ENCODE measurements around the gene BTN1A1. TPM values are rescaled to one million over a fixed set of nuclear protein-coding genes. Genes with fewer than 3 reads are reported as not detected.

The BTN1A1 gene
- total and polyA plus RNA-seq, 2 donors (not counting 1 experiment from before 2014, with no cell fraction given): 0.42 to 0.74 TPM

DNA sequence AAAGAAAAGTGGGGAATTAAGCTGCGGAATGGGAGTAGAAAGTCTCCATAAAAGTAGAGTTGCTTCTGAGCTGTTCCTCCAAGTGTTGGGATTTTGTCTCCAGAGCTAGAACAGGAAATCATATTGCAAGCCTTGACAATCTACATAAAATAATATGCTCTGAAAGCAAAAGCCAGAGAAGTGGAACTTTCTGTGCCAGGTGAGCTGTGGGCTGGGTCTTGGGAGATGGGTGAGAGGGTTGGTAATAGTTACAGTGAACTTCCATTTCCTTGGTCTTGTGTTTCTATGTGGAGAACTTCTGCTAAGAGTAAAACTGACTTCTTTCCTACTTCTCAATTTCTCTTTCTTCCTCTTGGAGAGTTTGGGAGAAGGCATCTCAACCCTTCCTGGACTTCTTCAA lies 31.8 kb downstream of the BTN1A1 start:
- Histone ChIP-seq H3K36me3 (replicated peaks in 1 of 2; ENCODE audit: control extremely low read depth in 1 of 2, control insufficient read depth in 1 of 2, extremely low read depth in 1 of 2, insufficient read depth in 2 of 2, low read length in 1 of 2) (no peaks in the 10 kb centered on the region), H3K79me2 (ENCODE audit: control insufficient read depth, insufficient read depth, low read length) (no peaks in the 10 kb centered on the region), H3K4me1 (ENCODE audit: control insufficient read depth in 2 of 2, insufficient read depth in 2 of 2, low read length in 2 of 2) (peaks cover 22 to 26% of the 10 kb centered on the region in 2 donors), H3K4me3 (ENCODE audit: control extremely low read depth in 1 of 5, extremely low read depth in 1 of 5, insufficient read depth in 1 of 5, low read depth in 2 of 5, low read length in 4 of 5) (no peak overlapping the region), H3K27ac (ENCODE audit: low read length in 2 of 2) (peak overlapping the region; percentile 45 to 78), H3K9me3 (ENCODE audit: control extremely low read depth in 1 of 3, control insufficient read depth in 2 of 3, insufficient read depth in 1 of 3, low read length in 2 of 3) (no peaks in the 10 kb centered on the region), H4K20me1 (ENCODE audit: control insufficient read depth, insufficient read depth, low read length, poor library complexity, severe bottlenecking) (no peaks in the 10 kb centered on the region), H3K4me2 (replicated peaks; ENCODE audit: low read depth, low read length, poor library complexity, severe bottlenecking) (peak overlapping the region; percentile 79), H3K27me3 (replicated peaks in 1 of 4; ENCODE audit: control extremely low read depth in 1 of 4, control insufficient read depth in 3 of 4, insufficient read depth in 4 of 4, low read length in 3 of 4) (no peaks in the 10 kb centered on the region), H2AFZ (ENCODE audit: insufficient read depth, low read depth, low read length, poor library complexity, severe bottlenecking) (no peak overlapping the region), H3K9ac (ENCODE audit: low read length) (no peak overlapping the region)
- no peak for ATAC-seq (ENCODE audit: low read depth)
- peak overlapping the region; percentile 97 for H3K27ac Mint-ChIP-seq
- no CpG with 5 or more reads among the region's 1 CpG for WGBS (ENCODE audit: insufficient coverage)
- no peaks in the 10 kb centered on the region for H3K27me3 Mint-ChIP-seq
- H3K4me3 Mint-ChIP-seq: peak overlapping the region; percentile 99
- TF ChIP-seq EZH2 (IDR thresholded peaks at IDR 0.05; ENCODE audit: borderline replicate concordance, insufficient read depth, low read depth, low read length, poor library complexity, severe bottlenecking): no peak
- no peak for TF ChIP-seq CTCF (IDR thresholded peaks at IDR 0.05)
- H3K4me1 Mint-ChIP-seq: peaks cover 42% of the 10 kb centered on the region
- ChIA-PET CTCF (interaction anchor here (0.6 to 3.7 kb wide), 10 partner anchors 11 to 1362 kb away, joined by 3 to 27 read pairs (median 6); a partner anchor contains a TSS), POLR2A (interaction anchor here (2.3 kb wide), 1 partner anchor 58 kb away, joined by 7 read pairs; no protein-coding TSS in a partner anchor)
- intact Hi-C loops (cut with micrococcal nuclease): loop anchor here (1.0 kb wide), 1 partner anchor 11 kb away; no protein-coding TSS in a partner anchor
- H3K9me3 Mint-ChIP-seq (ENCODE audit: insufficient read depth): no peaks in the 10 kb centered on the region
- DNase-seq: peak; percentile 46

Data from B cell (primary cell).